Measurements from ENCODE around the gene F12.
A peak's percentile ranks its signal among the peaks of the same experiment; 100 is the strongest.
"Not testable (repeated sequence)": the region's sequence is repeated elsewhere in the genome, so short reads cannot be mapped to it uniquely, and the experiment has no call there.

Gene F12

GRCh38 chr5:177386542-177386941 lies 22.8 kb downstream of the F12 start:
- DNase-seq (ENCODE audit: low spot score) = no peak

DNA sequence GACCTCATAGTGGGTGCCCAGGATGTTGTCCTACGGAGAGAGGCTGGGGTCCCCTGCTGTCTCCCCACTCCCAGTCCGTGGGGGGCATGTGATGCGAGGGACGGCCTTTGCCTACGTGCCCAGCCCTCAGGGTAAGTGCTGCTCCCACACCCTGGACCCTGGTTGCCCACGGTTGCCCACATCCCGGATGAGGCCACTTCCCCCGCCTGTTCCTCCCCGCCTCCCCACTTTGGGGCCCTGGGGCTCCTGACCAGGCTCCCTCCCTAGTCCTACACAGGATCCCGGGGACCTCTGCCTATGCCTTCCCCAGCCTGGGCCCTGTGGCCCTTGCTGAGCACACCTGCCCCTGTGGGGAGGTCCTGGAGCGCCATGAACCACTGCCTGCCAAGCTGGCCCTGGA lies 23.6 kb downstream of the F12 start:
- no peak for DNase-seq (ENCODE audit: low spot score)

DNA sequence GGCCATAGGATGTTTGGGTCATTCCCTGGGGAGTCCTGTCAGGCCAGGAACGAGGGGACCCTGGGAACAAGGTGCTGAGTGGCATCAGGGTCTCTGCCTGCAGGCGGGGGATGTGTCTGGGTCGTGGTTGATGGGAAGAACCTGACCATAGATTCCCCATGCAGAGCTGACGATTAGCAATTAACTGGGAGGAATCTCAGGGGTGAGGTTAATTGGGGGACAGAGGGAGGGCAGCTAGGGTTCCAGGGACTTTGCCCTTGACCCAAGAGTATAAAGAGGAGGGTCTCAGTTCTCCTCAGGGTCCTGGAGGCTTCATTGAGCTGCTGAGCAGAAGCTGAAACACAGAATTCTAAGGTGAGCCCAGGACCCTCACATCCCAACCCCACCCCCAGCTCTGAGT lies 25.2 kb downstream of the F12 start, which contains the start of gene SLC34A1:
Gene SLC34A1 (plus strand): TSS at position 301 of the 400 bp plus-strand sequence. CDS start 1,308 bp downstream, outside the sequence.
- DNase-seq (ENCODE audit: low spot score) = no peak

- DNase-seq (ENCODE audit: low spot score) = no peak
These were observed 26.2 kb downstream of the F12 start for GRCh38 chr5:177383181-177383580.

DNA sequence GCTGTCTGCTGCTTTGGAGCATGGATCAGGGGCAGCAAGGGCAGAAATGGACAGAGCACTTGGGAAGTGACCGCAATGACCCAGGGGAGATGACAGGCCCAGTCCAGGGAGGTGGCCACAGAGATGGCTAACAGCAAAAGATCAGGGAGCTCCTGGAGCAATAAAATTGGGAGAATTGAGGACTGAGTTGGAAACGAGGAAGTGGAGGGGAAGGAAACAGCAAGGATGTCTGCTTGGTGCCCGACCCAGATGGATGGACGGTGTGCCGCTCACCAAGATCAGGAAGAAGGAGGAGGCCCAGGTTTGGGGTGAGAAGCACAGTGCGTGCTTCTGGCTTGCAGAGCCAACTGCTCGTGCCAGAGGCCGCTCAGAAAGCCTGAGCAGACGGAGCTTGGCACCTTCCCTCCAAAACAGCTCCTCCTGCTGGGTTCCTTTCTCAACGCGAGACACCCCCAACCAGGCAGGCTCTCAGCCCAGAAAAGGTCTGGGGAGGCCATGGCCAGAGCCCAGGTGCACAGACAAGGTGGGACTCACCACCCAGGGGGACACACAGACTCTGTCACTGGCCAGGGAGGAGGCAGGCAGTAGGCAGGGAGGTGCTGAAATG lies 26.8 kb downstream of the F12 start:
- DNase-seq (ENCODE audit: low spot score) = peak; percentile 53

DNA sequence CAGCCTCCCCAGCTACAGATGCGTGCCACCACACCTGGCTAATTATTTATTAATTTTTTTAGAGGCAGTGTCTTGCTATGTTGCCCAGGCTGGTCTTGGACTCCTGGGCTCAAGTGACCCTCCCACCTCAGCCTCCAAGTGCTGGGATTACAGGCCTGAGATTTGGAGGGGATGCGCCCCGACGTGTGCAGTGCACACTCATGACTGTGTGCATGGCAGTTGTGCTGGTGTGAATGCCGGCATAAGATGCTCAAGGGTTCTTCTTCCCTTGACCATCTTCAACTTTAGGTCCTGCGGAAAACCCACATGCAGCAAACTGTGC lies 28.6 kb downstream of the F12 start:
- no peak for DNase-seq (ENCODE audit: low spot score)

DNA sequence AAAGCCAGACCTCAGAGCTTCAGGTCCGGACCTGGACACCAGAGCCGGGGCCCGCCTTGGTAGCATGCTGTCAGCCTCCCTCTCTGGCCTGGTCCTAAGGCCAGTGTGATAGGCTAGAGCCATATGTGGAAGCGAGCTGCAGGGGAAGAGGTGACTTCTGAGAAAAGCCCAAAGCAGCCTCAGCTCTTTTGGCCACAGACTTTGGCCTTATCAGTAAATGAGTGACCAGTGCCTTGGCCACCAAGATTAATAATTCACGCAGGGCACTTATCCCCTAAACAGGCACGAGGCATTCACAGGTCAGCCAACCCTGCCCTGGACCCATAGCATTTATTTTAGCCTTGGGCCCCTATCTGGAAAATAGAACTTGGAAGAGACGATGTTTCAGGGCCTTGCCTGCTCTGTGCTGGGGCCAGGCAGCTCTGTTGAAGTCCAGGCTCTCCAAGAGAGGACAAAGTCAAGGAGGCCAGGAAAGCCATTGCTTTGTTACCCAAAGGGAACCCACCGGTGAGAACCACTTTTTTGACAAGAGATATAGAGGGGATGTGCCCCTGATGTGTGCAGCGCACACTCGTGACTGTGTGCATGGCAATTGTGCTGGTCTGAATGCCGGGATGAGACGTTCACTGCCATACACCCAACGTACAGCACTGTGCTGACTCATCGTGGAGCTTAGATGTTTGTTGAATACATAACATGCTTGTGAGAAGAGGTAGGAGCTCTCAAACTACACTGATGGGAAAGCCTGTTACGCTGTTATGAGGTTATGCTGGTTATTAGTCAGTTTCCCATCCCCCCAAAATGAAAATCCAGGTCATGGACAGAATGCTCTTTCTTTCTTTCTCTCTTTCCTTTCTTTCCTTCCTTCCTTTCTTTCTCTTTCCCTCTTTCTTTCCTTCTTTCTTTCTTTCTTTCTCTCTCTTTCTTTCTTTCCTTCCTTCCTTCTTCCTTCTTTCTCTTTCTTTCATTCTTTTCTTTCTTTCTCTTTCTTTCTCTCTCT lies 30.2 kb downstream of the F12 start:
- no peak for DNase-seq (ENCODE audit: low spot score)

- DNase-seq (ENCODE audit: low spot score) = no peak
These were observed 31.2 kb downstream of the F12 start for GRCh38 chr5:177377851-177378776.

- no peak for DNase-seq (ENCODE audit: low spot score)
These were observed 33.3 kb downstream of the F12 start for GRCh38 chr5:177376107-177376506.

DNA sequence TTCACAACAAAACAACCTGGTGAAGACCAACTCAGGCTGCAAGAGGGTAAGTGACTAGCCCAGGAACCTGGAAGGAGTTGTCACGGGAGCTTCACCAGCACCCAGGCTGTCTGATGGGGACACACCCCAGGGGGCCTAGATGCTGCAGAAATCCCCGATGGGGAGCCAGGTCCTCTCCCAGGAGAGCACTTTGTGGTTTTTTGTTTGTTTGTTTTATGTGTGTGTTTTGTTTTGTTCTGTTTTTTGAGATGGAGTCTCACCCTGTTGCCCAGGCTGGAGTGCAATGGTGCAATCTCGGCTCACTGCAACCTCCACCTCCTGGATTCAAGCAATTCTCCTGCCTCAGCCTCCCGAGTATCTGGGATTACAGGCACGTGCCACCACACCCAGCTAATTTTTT lies 33.8 kb downstream of the F12 start:
- DNase-seq (ENCODE audit: low spot score) = not testable (repeated sequence)

DNA sequence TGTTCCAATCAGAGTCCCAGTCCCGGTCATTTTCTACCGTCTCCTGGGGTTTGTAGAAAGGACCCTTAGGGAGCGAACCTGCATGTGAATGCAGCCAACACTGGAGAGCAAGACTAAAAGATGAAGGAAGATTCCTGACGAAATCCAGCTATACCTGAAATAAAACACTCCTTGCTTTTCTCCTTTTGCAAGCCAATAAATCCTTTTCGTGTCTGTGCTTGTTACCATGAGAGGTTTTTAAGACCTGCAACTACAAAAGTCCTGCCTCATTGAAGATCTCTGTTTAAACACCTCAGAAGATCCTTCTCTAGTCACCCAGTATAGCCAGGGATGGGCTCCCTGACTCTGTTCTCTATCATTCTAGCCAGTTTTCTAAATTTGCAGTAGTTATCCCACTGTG lies 35.2 kb downstream of the F12 start:
- DNase-seq (ENCODE audit: low spot score) = no peak

DNA sequence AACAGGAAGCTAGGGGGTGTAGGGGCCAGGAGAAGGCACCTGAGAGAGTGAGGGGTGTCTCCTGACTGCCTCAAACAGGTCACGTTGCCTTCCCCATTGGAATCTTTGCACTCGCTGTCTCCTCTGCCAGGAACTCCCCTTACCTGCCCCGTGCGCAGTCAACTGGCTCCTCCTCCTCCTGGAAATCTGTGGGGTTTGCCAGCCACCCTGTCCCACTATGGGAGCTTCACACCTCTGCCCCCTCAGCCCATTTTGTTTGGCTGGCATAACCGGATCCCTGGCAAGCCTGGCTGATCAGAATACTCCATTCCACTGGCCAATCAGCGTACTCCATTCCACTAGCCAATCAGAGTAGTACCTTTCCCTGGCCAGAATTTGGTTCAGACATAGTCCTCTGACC lies 35.6 kb downstream of the F12 start:
- no peak for DNase-seq (ENCODE audit: low spot score)

- no peak for DNase-seq (ENCODE audit: low spot score)
These were observed 36.5 kb downstream of the F12 start for GRCh38 chr5:177372910-177373309.

GRCh38 chr5:177372034-177372896 lies 37.1 kb downstream of the F12 start:
- no peak for DNase-seq (ENCODE audit: low spot score)

- DNase-seq (ENCODE audit: low spot score) = no peak
These were observed 38.0 kb downstream of the F12 start for GRCh38 chr5:177371120-177372033.

GRCh38 chr5:177370488-177371119 lies 38.8 kb downstream of the F12 start:
- DNase-seq (ENCODE audit: low spot score) = peak; percentile 89

GRCh38 chr5:177369645-177370440 lies 39.5 kb downstream of the F12 start:
- no peak for DNase-seq (ENCODE audit: low spot score)

- peak; percentile 61 for DNase-seq (ENCODE audit: low spot score)
These were observed 40.3 kb downstream of the F12 start for GRCh38 chr5:177368869-177369644.
